Endothelial cell of umbilical vein (primary cell): ENCODE results near the gene CD40. TPM values are rescaled to one million over a fixed set of nuclear protein-coding genes. Genes with fewer than 3 reads are reported as not detected.

Experiments used
- BruUV-seq: library from RNA; stranded (reverse); fragments of 400-500 nt; replicated peaks from 2 replicates; lab custom pipeline; 2021; lab: Mats Ljungman, UMichigan
- CTCF ChIA-PET: fragments of 300-600, 350-600 bp; sonication (Branson Sonifier 250); formaldehyde crosslinking; loops from one replicate; lab custom pipeline; 2021; ENCODE audit warnings: antibody characterized with exemption, inconsistent platforms; lab: Charles Lee
- POLR2A ChIA-PET: fragments of 300-600, 350-600 bp; sonication (Branson Sonifier 250); formaldehyde crosslinking; loops from one replicate; lab custom pipeline; 2021; ENCODE audit warnings: antibody characterized with exemption, inconsistent platforms; lab: Charles Lee
- DNase-seq: peaks from one replicate; pipeline ENCODE4 v3.0.0-alpha.2; 2011; ENCODE audit warnings: low read depth, low spot score
- FAIRE-seq: peaks from 2 replicates; lab custom pipeline; 2011; peaks lifted over from hg19 to GRCh38; lab: Jason Lieb, UNC
- H2AFZ ChIP-seq: 2 replicates; pipeline ENCODE4 v1.6.0; 2012; ENCODE audit warnings: low read depth, low read length, control low read depth, inconsistent platforms
- H3K27ac ChIP-seq: 2 replicates; pipeline ENCODE4 v1.5.1; 2011; ENCODE audit warnings: low read depth, mild to moderate bottlenecking, control low read depth, low read length, moderate library complexity; ENCODE audit not compliant: insufficient read depth
- H3K27me3 ChIP-seq, 2 experiments: 2 replicates each; pipeline versions ENCODE4 v1.6.0 to v1.6.1; 2011; ENCODE audit warnings: low read length in 2 of 2, mixed read lengths in 1 of 2; ENCODE audit not compliant: control insufficient read depth in 2 of 2, insufficient read depth in 2 of 2
- H3K36me3 ChIP-seq, 2 experiments: 2 replicates in 1 of 2; 3 replicates in 1 of 2; pipeline ENCODE4 v1.5.1; 2011; ENCODE audit warnings: low read length in 2 of 2, mild to moderate bottlenecking in 1 of 2, moderate library complexity in 1 of 2; ENCODE audit not compliant: control insufficient read depth in 2 of 2, insufficient read depth in 2 of 2; ENCODE audit errors: extremely low read depth in 1 of 2
- H3K4me1 ChIP-seq: 3 replicates; pipeline ENCODE4 v1.5.1; 2011; ENCODE audit warnings: mild to moderate bottlenecking, low read length; ENCODE audit not compliant: control insufficient read depth, insufficient read depth; ENCODE audit errors: extremely low read depth
- H3K4me2 ChIP-seq: 2 replicates; pipeline ENCODE4 v1.6.1; 2011; ENCODE audit warnings: low read length, control low read depth, mixed read lengths; ENCODE audit not compliant: insufficient read depth
- H3K4me3 ChIP-seq, 3 experiments: fragments of 200-600 bp in 1 of 3; sonication (generic), shearing (Covaris generic) in 1 of 3; replicated peaks in 1 of 3; 2 replicates each; pipeline ENCODE4 v1.5.1; 2011 to 2016; ENCODE audit warnings: control low read depth in 3 of 3, low read length in 3 of 3, mild to moderate bottlenecking in 2 of 3, inconsistent platforms in 1 of 3, low read depth in 1 of 3, moderate library complexity in 1 of 3; ENCODE audit not compliant: insufficient read depth in 1 of 3
- H3K79me2 ChIP-seq: 2 replicates; pipeline ENCODE4 v1.6.0; 2012; ENCODE audit warnings: low read length, inconsistent platforms; ENCODE audit not compliant: control insufficient read depth, insufficient read depth
- H3K9ac ChIP-seq: replicated peaks from 2 replicates; pipeline ENCODE3; 2011; ENCODE audit warnings: low read length, control low read depth; ENCODE audit not compliant: insufficient read depth; ENCODE audit errors: extremely low read depth
- H3K9me1 ChIP-seq: replicated peaks from 3 replicates; pipeline ENCODE4 v1.6.0; 2011; ENCODE audit warnings: mild to moderate bottlenecking, low read length; ENCODE audit not compliant: control insufficient read depth, insufficient read depth; ENCODE audit errors: extremely low read depth
- H3K9me3 ChIP-seq: replicated peaks from 2 replicates; pipeline ENCODE4 v1.5.1; 2012; ENCODE audit warnings: low read length, inconsistent platforms; ENCODE audit not compliant: control insufficient read depth, insufficient read depth
- H4K20me1 ChIP-seq: replicated peaks from 2 replicates; pipeline ENCODE3; 2011; ENCODE audit warnings: mild to moderate bottlenecking, low read length; ENCODE audit not compliant: control insufficient read depth, insufficient read depth; ENCODE audit errors: extremely low read depth
- FOS ChIP-seq: IDR thresholded peaks from 2 replicates; pipeline ENCODE4 v1.6.1; 2011; ENCODE audit warnings: mild to moderate bottlenecking, low read length, moderate library complexity, borderline replicate concordance; ENCODE audit not compliant: insufficient read depth
- GATA2 ChIP-seq: IDR thresholded peaks from 2 replicates; pipeline ENCODE4 v1.7.0; 2011; ENCODE audit warnings: low read depth, mild to moderate bottlenecking, moderate library complexity, mixed read lengths, low read length; ENCODE audit not compliant: insufficient read length, insufficient read depth
- JUN ChIP-seq: IDR thresholded peaks from 2 replicates; pipeline ENCODE4 v1.6.1; 2011; ENCODE audit warnings: borderline replicate concordance, low read depth; ENCODE audit not compliant: insufficient read length, insufficient read depth
- dilution Hi-C: fragments of 300-500 bp; cut with MboI; formaldehyde crosslinking; loops from one replicate; pipeline ENCODE4 v1.15.0; 2019; ENCODE audit warnings: low sequenced_read_pairs; ENCODE audit not compliant: extremely low pct_ligation_motif_present
- intact Hi-C: fragments of 100-400 bp; cut with micrococcal nuclease; formaldehyde crosslinking; loops from one replicate; pipeline ENCODE4 v1.10.0; 2022
- polyA plus RNA-seq, 4 experiments: library from polyadenylated mRNA; depleted of rRNA in 3 of 4; stranded (reverse) in 3 of 4; unstranded in 1 of 4; fragments of >200 nt; gene quantifications; 2 replicates each; pipeline versions ENCODE4 v1.2.1 to v1.2.3, GENCODE V29; 2011 to 2012; ENCODE audit warnings: missing spikeins in 1 of 4
- total RNA-seq: library from RNA; stranded (reverse); gene quantifications from 2 replicates; pipeline ENCODE4 v1.2.3, GENCODE V29; 2021
- TF ChIP-seq, protein P1 (sequence below), 2 donors: IDR thresholded peaks; 1 replicate in 1 of 2; 2 replicates in 1 of 2; pipeline ENCODE4 v1.5.1; 2011; ENCODE audit warnings: low read length in 2 of 2, mild to moderate bottlenecking in 2 of 2, moderate library complexity in 2 of 2, control low read depth in 1 of 2, inconsistent platforms in 1 of 2, low read depth in 1 of 2; ENCODE audit not compliant: insufficient read depth in 1 of 2; ENCODE audit errors: extremely low read depth in 1 of 2
- TF ChIP-seq, protein P2 (sequence below): IDR thresholded peaks from 2 replicates; pipeline ENCODE4 v1.6.1; 2011; ENCODE audit not compliant: insufficient read depth, insufficient read length

Gene CD40
- total and polyA plus RNA-seq, 2 donors (not counting 3 experiments of a cell fraction or from before 2014, with no cell fraction given) = 36.6 to 38.3 TPM

DNA sequence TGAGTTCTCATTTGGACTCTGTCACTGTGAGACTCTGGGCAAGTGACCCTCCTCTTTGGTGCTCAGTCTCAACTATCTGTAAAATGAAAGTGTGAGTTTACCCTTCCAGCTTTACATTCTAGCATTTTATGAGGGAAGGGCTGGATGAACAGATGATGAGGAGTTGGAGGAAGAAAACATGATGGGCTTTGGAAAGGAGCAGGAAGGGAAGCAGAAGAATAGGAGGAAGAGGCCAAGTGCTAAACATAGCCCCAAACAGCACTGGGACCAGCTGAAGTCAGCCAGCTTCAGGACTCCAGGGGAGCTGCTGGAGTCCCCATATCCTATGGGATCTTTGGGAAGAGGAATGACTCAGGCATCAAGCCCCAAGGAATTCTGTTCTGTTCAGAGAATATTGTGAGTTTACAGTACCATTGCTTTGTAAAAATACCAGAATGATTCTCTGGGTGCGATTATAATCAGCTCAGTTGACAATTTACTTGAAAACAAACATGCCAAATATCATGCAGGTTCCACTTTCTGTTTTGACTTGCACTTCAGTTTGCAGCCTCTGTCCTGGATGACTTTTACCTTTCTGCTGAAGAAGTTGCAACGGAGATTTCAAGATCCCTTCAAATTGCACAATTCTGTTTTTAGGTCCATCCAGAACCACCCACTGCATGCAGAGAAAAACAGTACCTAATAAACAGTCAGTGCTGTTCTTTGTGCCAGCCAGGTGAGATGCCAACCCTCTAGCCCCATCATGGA, 3.2 kb downstream of the CD40 start:
- no peaks in the 10 kb centered on the region for H3K9me1 ChIP-seq
- CTCF ChIA-PET = interaction anchor here (1.6 kb wide), 1 partner anchor 228 kb away, joined by 5 read pairs; no protein-coding TSS in a partner anchor
- peak overlapping the region; percentile 39 for H3K27ac ChIP-seq
- no peaks in the 10 kb centered on the region for H3K79me2 ChIP-seq
- peaks cover 28% of the 10 kb centered on the region for H3K4me1 ChIP-seq
- peaks cover 0 to 12% of the 10 kb centered on the region in 2 experiments for H3K36me3 ChIP-seq
- no peaks in the 10 kb centered on the region for H4K20me1 ChIP-seq
- no TSS peak for BruUV-seq
- H3K4me2 ChIP-seq = peak overlapping the region; percentile 50
- no peak overlapping the region for H2AFZ ChIP-seq
- FAIRE-seq = peak; percentile 82
- POLR2A ChIA-PET = no interaction called here
- peak; percentile 50 for DNase-seq
- TF ChIP-seq FOS (no peak), GATA2 (no peak), JUN (no peak)
- TF ChIP-seq, protein P1, sequence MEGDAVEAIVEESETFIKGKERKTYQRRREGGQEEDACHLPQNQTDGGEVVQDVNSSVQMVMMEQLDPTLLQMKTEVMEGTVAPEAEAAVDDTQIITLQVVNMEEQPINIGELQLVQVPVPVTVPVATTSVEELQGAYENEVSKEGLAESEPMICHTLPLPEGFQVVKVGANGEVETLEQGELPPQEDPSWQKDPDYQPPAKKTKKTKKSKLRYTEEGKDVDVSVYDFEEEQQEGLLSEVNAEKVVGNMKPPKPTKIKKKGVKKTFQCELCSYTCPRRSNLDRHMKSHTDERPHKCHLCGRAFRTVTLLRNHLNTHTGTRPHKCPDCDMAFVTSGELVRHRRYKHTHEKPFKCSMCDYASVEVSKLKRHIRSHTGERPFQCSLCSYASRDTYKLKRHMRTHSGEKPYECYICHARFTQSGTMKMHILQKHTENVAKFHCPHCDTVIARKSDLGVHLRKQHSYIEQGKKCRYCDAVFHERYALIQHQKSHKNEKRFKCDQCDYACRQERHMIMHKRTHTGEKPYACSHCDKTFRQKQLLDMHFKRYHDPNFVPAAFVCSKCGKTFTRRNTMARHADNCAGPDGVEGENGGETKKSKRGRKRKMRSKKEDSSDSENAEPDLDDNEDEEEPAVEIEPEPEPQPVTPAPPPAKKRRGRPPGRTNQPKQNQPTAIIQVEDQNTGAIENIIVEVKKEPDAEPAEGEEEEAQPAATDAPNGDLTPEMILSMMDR (IDR thresholded peaks at IDR 0.05; ENCODE audit: extremely low read depth in 1 of 2, insufficient read depth in 1 of 2, low read depth in 1 of 2, low read length in 2 of 2) = no peak
- TF ChIP-seq, protein P2, sequence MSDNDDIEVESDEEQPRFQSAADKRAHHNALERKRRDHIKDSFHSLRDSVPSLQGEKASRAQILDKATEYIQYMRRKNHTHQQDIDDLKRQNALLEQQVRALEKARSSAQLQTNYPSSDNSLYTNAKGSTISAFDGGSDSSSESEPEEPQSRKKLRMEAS = no peak
- intact Hi-C loops = no loop called here
- no peak overlapping the region for H3K4me3 ChIP-seq
- no peaks in the 10 kb centered on the region for H3K9me3 ChIP-seq
- dilution Hi-C loops = no loop called here
- no peak overlapping the region for H3K9ac ChIP-seq
- no peaks in the 10 kb centered on the region for H3K27me3 ChIP-seq
